DND-41 (cell line): ENCODE measurements around the gene ZFP37.

Experiments used
- CTCF ChIP-seq: IDR thresholded peaks from 2 replicates; pipeline ENCODE4 v1.5.1; 2012; ENCODE audit warnings: borderline replicate concordance, low read length, moderate library complexity, mild to moderate bottlenecking; ENCODE audit not compliant: poor library complexity, severe bottlenecking; ENCODE audit errors: extremely low read depth
- EZH2 ChIP-seq: IDR thresholded peaks from 3 replicates; pipeline ENCODE4 v1.6.1; 2012; ENCODE audit warnings: borderline replicate concordance, low read depth, mild to moderate bottlenecking, moderate library complexity, low read length, inconsistent platforms; ENCODE audit not compliant: severe bottlenecking

- no peak for TF ChIP-seq CTCF
- no peak for TF ChIP-seq EZH2
These were observed 39.0 kb upstream of the ZFP37 start for GRCh38 chr9:113095561-113095960.
